ENCODE data around the gene SS18L1. TPM values are rescaled to one million over a fixed set of nuclear protein-coding genes. Genes with fewer than 3 reads are reported as not detected.

SS18L1 gene
- total and polyA plus RNA-seq, 7 donors = 10.1 to 18.0 (median 11.3) TPM

GRCh38 chr20:62211216-62211615, 67.6 kb downstream of the SS18L1 start:
- no peak overlapping the region for H3K4me3 ChIP-seq
- 72 to 84% (median 79%) methylated on average over 7 to 8 of the region's 8 CpGs for WGBS, 3 donors
- H3K4me1 ChIP-seq = peaks cover 12% of the 10 kb centered on the region
- no peaks in the 10 kb centered on the region for H3K9me3 ChIP-seq
- DNase-seq (no peak), ATAC-seq (peak in 1 of 4 donors; percentile 6)
- TF ChIP-seq CTCF (IDR thresholded peaks at IDR 0.05) = no peak
- intact Hi-C loops (cut with DNase I) = no loop called here
- no peak overlapping the region for H3K27ac ChIP-seq
- peaks cover 0 to 47% (median 9%) of the 10 kb centered on the region in 3 donors for H3K27me3 ChIP-seq (ENCODE audit: insufficient read depth in 3 of 3, low read length in 2 of 3)
- H3K36me3 ChIP-seq (ENCODE audit: insufficient read depth in 1 of 2, low read depth in 1 of 2) = no peaks in the 10 kb centered on the region

- no peaks in the 10 kb centered on the region for H3K36me3 ChIP-seq (ENCODE audit: insufficient read depth in 1 of 2, low read depth in 1 of 2)
- H3K4me1 ChIP-seq = peaks cover 12% of the 10 kb centered on the region
- no peak overlapping the region for H3K27ac ChIP-seq
- H3K27me3 ChIP-seq (ENCODE audit: insufficient read depth in 3 of 3, low read length in 2 of 3) = peaks cover 0 to 53% (median 9%) of the 10 kb centered on the region in 3 donors
- TF ChIP-seq CTCF (IDR thresholded peaks at IDR 0.05) = no peak
- 65 to 74% (median 71%) methylated on average over 9 of the region's 9 CpGs for WGBS, 3 donors
- no peaks in the 10 kb centered on the region for H3K9me3 ChIP-seq
- H3K4me3 ChIP-seq = no peak overlapping the region
- ATAC-seq = no peak
- intact Hi-C loops (cut with DNase I) = no loop called here
- no peak for DNase-seq
Observed at GRCh38 chr20:62211769-62212288, 68.3 kb downstream of the SS18L1 start.

GRCh38 chr20:62212299-62212698, 68.7 kb downstream of the SS18L1 start:
- no peak for TF ChIP-seq CTCF (IDR thresholded peaks at IDR 0.05)
- DNase-seq = no peak
- intact Hi-C loops (cut with DNase I) = no loop called here
- H3K27me3 ChIP-seq (ENCODE audit: insufficient read depth in 3 of 3, low read length in 2 of 3) = peaks cover 0 to 58% (median 9%) of the 10 kb centered on the region in 3 donors
- H3K9me3 ChIP-seq = no peaks in the 10 kb centered on the region
- H3K4me1 ChIP-seq = peaks cover 12% of the 10 kb centered on the region
- H3K4me3 ChIP-seq = no peak overlapping the region
- H3K27ac ChIP-seq = no peak overlapping the region
- ATAC-seq = no peak
- WGBS, 3 donors = 39 to 45% (median 42%) methylated on average over 10 of the region's 10 CpGs
- H3K36me3 ChIP-seq (ENCODE audit: insufficient read depth in 1 of 2, low read depth in 1 of 2) = no peaks in the 10 kb centered on the region

- DNase-seq (no peak), ATAC-seq (no peak)
- no peak overlapping the region for H3K4me3 ChIP-seq
- H3K27me3 ChIP-seq (ENCODE audit: insufficient read depth in 3 of 3, low read length in 2 of 3) = peaks cover 0 to 75% (median 9%) of the 10 kb centered on the region in 3 donors
- H3K36me3 ChIP-seq (ENCODE audit: insufficient read depth in 1 of 2, low read depth in 1 of 2) = no peaks in the 10 kb centered on the region
- H3K4me1 ChIP-seq = peaks cover 5% of the 10 kb centered on the region
- no peak for TF ChIP-seq CTCF (IDR thresholded peaks at IDR 0.05)
- 34 to 42% (median 38%) methylated on average over 12 of the region's 12 CpGs for WGBS, 3 donors
- intact Hi-C loops (cut with DNase I) = no loop called here
- H3K9me3 ChIP-seq = no peaks in the 10 kb centered on the region
- no peak overlapping the region for H3K27ac ChIP-seq
Observed at GRCh38 chr20:62214067-62214466, 70.5 kb downstream of the SS18L1 start.
